AG10803 (cell line): ENCODE data around the gene ACOT2.
"Not testable (repeated sequence)": the region's sequence is repeated elsewhere in the genome, so short reads cannot be mapped to it uniquely, and the experiment has no call there.

Experiments
- DNase-seq: peaks from one replicate; pipeline ENCODE4 v3.0.0; 2010; ENCODE audit warnings: low read depth
- H3K4me3 ChIP-seq: 2 replicates; pipeline ENCODE4 v1.5.1; 2011; ENCODE audit warnings: mild to moderate bottlenecking, low read length, control low read depth
- TF ChIP-seq, protein P1 (sequence below): conservative IDR thresholded peaks from 2 replicates; pipeline ENCODE4 v1.5.1; 2011; ENCODE audit warnings: mild to moderate bottlenecking, low read length, control low read depth, inconsistent platforms

ACOT2 gene

GRCh38 chr14:73539017-73539416 lies 30.0 kb upstream of the ACOT2 start:
- H3K4me3 ChIP-seq: not testable (repeated sequence)
- peak; percentile 22 for DNase-seq
- TF ChIP-seq, protein P1, sequence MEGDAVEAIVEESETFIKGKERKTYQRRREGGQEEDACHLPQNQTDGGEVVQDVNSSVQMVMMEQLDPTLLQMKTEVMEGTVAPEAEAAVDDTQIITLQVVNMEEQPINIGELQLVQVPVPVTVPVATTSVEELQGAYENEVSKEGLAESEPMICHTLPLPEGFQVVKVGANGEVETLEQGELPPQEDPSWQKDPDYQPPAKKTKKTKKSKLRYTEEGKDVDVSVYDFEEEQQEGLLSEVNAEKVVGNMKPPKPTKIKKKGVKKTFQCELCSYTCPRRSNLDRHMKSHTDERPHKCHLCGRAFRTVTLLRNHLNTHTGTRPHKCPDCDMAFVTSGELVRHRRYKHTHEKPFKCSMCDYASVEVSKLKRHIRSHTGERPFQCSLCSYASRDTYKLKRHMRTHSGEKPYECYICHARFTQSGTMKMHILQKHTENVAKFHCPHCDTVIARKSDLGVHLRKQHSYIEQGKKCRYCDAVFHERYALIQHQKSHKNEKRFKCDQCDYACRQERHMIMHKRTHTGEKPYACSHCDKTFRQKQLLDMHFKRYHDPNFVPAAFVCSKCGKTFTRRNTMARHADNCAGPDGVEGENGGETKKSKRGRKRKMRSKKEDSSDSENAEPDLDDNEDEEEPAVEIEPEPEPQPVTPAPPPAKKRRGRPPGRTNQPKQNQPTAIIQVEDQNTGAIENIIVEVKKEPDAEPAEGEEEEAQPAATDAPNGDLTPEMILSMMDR: peak; percentile 59

DNA sequence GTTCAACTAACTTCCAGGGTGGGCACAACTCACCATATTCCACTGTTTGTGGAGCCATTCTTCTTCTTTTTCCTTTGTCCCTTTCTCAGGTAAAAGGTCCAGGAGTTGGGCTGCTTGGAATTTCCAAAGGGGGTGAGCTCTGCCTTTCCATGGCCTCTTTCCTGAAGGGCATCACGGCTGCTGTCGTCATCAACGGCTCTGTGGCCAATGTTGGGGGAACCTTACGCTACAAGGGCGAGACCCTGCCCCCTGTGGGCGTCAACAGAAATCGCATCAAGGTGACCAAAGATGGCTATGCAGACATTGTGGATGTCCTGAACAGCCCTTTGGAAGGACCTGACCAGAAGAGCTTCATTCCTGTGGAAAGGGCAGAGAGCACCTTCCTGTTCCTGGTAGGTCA lies 26.1 kb upstream of the ACOT2 start:
- H3K4me3 ChIP-seq, DNase-seq: not testable (repeated sequence)

GRCh38 chr14:73545353-73545752 lies 23.7 kb upstream of the ACOT2 start:
- not testable (repeated sequence) for DNase-seq, H3K4me3 ChIP-seq

DNA sequence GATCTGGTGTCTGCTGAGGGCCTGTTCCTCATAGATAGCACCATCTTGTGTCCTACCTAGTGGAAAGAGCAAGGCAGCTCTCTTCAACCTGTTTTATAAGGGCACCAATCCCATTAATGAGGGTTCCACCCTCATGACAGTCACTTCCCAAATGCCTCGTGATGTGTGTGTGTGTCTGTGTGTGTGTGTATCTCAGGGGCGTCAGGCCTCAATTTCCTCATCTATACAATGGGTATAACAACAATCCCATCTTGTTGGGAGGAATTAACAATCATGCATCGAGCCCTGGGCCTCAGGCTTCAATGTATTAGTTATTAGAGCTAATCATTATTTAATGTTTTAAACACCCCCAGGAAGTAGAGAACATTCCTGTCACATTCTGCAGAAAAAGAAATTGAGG lies 19.9 kb upstream of the ACOT2 start:
- DNase-seq, H3K4me3 ChIP-seq: not testable (repeated sequence)

DNA sequence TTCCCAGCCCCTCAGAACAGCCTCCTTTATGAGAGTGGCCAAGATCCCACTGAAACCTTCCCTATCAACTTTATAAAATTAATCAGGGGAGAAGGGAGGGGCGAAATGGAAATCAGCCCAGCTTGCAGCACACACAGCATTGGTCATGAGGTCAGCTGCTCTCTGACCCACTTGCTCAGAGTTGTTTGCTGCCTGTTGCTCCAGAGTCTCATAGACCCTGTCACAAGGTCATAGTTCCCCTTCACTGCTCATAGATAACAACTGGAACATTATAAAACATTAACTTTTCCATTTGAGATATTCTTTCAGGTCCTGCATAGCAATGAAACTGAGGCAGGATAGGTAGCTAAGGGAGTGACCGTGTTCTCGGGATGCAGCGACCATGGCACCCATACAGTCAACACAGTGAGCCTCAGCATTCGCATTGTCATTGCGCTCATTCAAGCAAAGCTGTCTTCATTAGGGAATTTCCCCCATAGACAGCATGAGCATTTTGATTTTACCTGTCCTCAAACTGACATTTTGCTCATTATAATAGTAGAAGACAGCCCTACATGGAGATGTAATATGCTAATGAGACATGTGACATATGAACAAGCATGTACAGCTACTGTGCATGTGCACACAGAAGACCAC lies 19.0 kb upstream of the ACOT2 start:
- not testable (repeated sequence) for DNase-seq, H3K4me3 ChIP-seq

GRCh38 chr14:73553845-73554244 lies 15.2 kb upstream of the ACOT2 start:
- DNase-seq: no peak
- TF ChIP-seq, protein P1: no peak
- no peak overlapping the region for H3K4me3 ChIP-seq

GRCh38 chr14:73557201-73557600 lies 11.8 kb upstream of the ACOT2 start:
- DNase-seq, H3K4me3 ChIP-seq: not testable (repeated sequence)

GRCh38 chr14:73558238-73558637 lies 10.8 kb upstream of the ACOT2 start:
- H3K4me3 ChIP-seq, DNase-seq: not testable (repeated sequence)

DNA sequence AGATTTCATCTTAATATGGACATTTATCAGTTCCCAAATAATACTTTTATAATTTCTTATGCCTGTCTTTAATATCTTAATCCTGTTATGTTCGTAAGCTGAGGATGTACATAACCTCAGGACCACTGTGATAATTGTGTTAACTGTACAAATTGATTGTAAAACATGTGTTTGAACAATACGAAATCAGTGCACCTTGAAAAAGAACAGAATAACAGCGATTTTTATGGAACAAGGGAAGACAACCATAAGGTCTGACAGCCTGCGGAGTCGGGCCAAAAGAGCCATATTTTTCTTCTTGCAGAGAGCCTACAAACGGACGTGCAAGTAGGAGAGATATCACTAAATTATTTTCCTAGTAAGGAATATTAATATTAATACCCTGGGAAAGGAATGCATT lies 6.8 kb upstream of the ACOT2 start:
- H3K4me3 ChIP-seq, DNase-seq: not testable (repeated sequence)

- H3K4me3 ChIP-seq, DNase-seq: not testable (repeated sequence)
Measured at GRCh38 chr14:73562696-73563095, 6.3 kb upstream of the ACOT2 start.

GRCh38 chr14:73566431-73566830 lies 2.6 kb upstream of the ACOT2 start:
- not testable (repeated sequence) for DNase-seq, H3K4me3 ChIP-seq

DNA sequence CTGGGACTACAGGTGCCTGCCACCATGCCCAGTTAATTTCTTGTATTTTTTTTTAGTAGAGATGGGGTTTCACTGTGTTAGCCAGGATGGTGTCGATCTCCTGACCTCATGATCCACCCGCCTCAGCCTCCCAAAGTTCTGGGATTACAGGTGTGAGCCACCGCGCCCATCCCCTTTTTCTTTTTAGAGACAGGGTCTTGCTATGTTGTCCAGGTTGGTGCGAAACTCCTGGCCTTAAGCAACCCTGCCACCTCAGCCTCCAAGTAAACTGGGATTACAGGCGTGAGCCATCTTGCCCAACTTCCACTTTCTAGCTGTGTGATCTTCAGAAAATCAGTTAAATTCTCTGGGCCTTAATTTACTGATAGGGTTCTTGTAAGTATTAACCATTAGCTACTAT lies 2.1 kb upstream of the ACOT2 start:
- not testable (repeated sequence) for H3K4me3 ChIP-seq, DNase-seq

- TF ChIP-seq, protein P1: no peak
- H3K4me3 ChIP-seq: no peak overlapping the region
- DNase-seq: no peak
Measured at GRCh38 chr14:73567358-73567757, 1.7 kb upstream of the ACOT2 start.
